Measurements from ENCODE around the gene SP100. TPM values are rescaled to one million over a fixed set of nuclear protein-coding genes. Genes with fewer than 3 reads are reported as not detected.

The SP100 gene
- total and polyA plus RNA-seq, 9 donors, result 63.1 to 89.6 (median 75.0) TPM

GRCh38 chr2:230457793-230458192 is 41.8 kb downstream of the SP100 start:
- H3K27ac ChIP-seq, result no peak overlapping the region
- intact Hi-C loops (cut with DNase I), result no loop called here
- H3K36me3 ChIP-seq, result no peaks in the 10 kb centered on the region

GRCh38 chr2:230459216-230459615 is 43.2 kb downstream of the SP100 start:
- H3K9me3 ChIP-seq, result no peaks in the 10 kb centered on the region
- intact Hi-C loops (cut with DNase I), result no loop called here
- DNase-seq, result no peak
- no peak overlapping the region for H3K27ac ChIP-seq
- no peaks in the 10 kb centered on the region for H3K27me3 ChIP-seq
- TF ChIP-seq EP300 (IDR thresholded peaks at IDR 0.05) (no peak), CTCF (IDR thresholded peaks at IDR 0.05) (no peak), POLR2A (IDR thresholded peaks at IDR 0.05) (no peak)
- no peaks in the 10 kb centered on the region for H3K36me3 ChIP-seq
- no peaks in the 10 kb centered on the region for H3K4me1 ChIP-seq (ENCODE audit: insufficient read depth)
- H3K4me3 ChIP-seq, result no peak overlapping the region

More at GRCh38 chr2:230457793-230458192, 41.8 kb downstream of the SP100 start:
- Histone ChIP-seq H3K27me3 (no peaks in the 10 kb centered on the region), H3K9me3 (no peaks in the 10 kb centered on the region), H3K4me1 (ENCODE audit: insufficient read depth) (no peaks in the 10 kb centered on the region), H3K4me3 (no peak overlapping the region)
- no peak for DNase-seq
- TF ChIP-seq POLR2A (IDR thresholded peaks at IDR 0.05) (no peak), CTCF (IDR thresholded peaks at IDR 0.05) (no peak), EP300 (IDR thresholded peaks at IDR 0.05) (no peak)

- no peak for DNase-seq
- no peaks in the 10 kb centered on the region for H3K36me3 ChIP-seq
- H3K4me1 ChIP-seq (ENCODE audit: insufficient read depth), result no peaks in the 10 kb centered on the region
- 92 to 93% (median 93%) methylated on average over 4 of the region's 4 CpGs for WGBS, 3 donors
- H3K27ac ChIP-seq, result no peak overlapping the region
- no peaks in the 10 kb centered on the region for H3K9me3 ChIP-seq
- intact Hi-C loops (cut with DNase I), result no loop called here
- H3K27me3 ChIP-seq, result no peaks in the 10 kb centered on the region
- no peak for TF ChIP-seq EP300 (IDR thresholded peaks at IDR 0.05)
- no peak overlapping the region for H3K4me3 ChIP-seq
Observed at GRCh38 chr2:230471074-230471473, 55.1 kb downstream of the SP100 start.

- no peak for DNase-seq
- Histone ChIP-seq H3K27ac (no peak overlapping the region), H3K4me1 (ENCODE audit: insufficient read depth) (no peaks in the 10 kb centered on the region), H3K4me3 (no peak overlapping the region), H3K27me3 (no peaks in the 10 kb centered on the region), H3K36me3 (no peaks in the 10 kb centered on the region), H3K9me3 (no peaks in the 10 kb centered on the region)
- no peak for TF ChIP-seq CTCF (IDR thresholded peaks at IDR 0.05)
- TF ChIP-seq POLR2A (IDR thresholded peaks at IDR 0.05), result no peak
- TF ChIP-seq EP300 (IDR thresholded peaks at IDR 0.05), result no peak
- intact Hi-C loops (cut with DNase I), result no loop called here
Observed at GRCh38 chr2:230472621-230473018, 56.6 kb downstream of the SP100 start.

- no peak overlapping the region for H3K4me3 ChIP-seq
- no peaks in the 10 kb centered on the region for H3K4me1 ChIP-seq (ENCODE audit: insufficient read depth)
- TF ChIP-seq EP300 (IDR thresholded peaks at IDR 0.05) (no peak), POLR2A (IDR thresholded peaks at IDR 0.05) (no peak), CTCF (IDR thresholded peaks at IDR 0.05) (no peak)
- intact Hi-C loops (cut with DNase I), result no loop called here
- WGBS, 3 donors, result 73 to 81% (median 76%) methylated on average over 3 of the region's 3 CpGs
- DNase-seq, result no peak
- H3K36me3 ChIP-seq, result no peaks in the 10 kb centered on the region
- H3K27me3 ChIP-seq, result no peaks in the 10 kb centered on the region
- no peaks in the 10 kb centered on the region for H3K9me3 ChIP-seq
- H3K27ac ChIP-seq, result no peak overlapping the region
Observed at GRCh38 chr2:230473378-230473777, 57.4 kb downstream of the SP100 start.
